T-helper 22 cell (primary cell): ENCODE measurements around the gene ARHGAP22.

ENCODE experiments used
- DNase-seq: peaks from one replicate; pipeline ENCODE4 v3.0.0-alpha.2; 2020; ENCODE audit warnings: low read depth

Gene ARHGAP22

DNA sequence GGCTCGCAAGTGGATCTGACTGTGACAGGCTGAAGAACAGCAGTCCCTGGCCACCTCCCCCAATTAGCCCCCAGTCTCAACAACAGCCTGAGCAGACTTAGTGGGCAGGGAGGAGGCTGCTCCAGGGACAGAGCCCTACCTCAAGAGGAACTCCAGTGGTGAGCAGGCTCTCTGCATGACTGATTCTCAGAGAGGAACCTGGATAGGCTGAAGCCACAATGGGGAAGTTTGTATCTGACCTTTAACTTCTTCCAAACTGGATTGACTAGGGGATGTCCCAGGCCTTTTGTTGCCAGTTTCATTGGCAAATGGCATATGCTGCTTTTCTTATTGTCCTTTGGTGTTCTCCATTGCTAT lies 93.0 kb downstream of the ARHGAP22 start:
- DNase-seq = no peak

DNA sequence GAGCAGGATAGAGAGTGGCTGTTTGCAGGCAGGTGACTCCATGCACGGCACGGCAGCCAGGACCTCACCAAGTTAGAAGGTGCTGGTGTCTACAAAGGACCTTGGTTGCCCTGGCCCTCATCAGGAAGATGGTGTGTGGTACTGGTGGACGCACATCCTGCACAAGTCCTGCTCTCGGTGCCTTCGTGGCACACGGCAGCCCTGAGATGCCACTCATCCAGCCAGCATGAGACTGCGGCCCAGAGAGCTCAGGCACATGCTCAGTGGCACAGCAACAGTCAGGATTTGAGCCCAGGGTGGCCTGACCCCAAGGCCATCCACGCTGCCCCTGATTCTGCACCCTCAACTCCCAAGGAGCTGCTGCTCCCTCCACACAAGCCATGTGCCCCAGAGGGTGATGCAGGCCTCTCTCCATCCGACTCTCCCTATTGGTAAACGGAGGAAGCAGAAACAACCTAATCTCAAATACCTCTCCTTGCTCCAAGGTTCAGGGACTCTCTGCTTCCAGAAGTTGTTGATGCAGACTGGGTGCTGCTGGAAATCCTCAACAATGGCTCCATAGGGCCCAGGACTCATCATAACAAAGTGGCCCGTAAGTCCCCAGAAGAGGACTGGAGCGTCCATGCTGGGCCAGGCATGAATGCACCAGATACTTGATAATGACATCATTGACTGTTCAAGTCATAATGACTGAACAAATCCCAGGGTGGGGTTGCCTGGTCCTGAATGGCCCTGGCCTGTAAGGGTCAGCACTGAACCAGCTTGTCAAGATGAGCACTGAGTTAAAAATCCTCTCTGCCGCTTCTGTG lies 93.6 kb downstream of the ARHGAP22 start:
- no peak for DNase-seq

DNA sequence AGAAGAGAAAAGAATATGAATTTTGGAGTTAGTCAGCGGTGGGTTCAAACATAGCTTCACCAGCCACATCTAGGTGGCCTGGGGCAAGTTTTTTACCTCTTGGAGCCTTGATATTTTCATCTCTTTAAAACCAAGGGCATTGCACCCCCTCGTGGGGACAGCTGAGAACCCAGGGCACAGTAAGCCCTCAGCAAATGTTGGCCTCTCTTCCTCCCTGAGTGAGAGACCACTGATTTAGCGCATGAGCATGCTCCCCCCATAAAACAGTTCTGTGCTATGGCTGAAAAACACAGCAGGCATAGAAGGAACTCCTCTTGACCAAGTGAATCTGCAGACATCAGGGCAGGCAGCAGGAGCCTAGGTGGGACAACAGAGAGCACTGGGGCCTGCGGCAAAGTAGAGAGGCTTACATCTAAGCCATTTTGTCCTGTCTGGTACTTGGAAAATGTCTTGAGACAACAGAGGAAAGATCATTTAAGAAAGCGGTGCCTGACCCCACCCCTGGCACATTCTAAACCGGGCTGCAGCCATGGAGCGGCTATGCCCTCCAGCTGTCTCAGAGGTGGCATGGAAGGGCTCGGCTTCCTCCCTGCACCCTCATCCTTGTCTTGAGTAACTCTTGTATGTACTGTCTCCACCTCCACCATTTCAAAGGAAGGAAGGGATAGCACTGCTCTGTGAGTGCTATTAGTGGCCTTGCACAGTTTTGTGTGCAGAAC lies 94.7 kb downstream of the ARHGAP22 start:
- DNase-seq = no peak

DNA sequence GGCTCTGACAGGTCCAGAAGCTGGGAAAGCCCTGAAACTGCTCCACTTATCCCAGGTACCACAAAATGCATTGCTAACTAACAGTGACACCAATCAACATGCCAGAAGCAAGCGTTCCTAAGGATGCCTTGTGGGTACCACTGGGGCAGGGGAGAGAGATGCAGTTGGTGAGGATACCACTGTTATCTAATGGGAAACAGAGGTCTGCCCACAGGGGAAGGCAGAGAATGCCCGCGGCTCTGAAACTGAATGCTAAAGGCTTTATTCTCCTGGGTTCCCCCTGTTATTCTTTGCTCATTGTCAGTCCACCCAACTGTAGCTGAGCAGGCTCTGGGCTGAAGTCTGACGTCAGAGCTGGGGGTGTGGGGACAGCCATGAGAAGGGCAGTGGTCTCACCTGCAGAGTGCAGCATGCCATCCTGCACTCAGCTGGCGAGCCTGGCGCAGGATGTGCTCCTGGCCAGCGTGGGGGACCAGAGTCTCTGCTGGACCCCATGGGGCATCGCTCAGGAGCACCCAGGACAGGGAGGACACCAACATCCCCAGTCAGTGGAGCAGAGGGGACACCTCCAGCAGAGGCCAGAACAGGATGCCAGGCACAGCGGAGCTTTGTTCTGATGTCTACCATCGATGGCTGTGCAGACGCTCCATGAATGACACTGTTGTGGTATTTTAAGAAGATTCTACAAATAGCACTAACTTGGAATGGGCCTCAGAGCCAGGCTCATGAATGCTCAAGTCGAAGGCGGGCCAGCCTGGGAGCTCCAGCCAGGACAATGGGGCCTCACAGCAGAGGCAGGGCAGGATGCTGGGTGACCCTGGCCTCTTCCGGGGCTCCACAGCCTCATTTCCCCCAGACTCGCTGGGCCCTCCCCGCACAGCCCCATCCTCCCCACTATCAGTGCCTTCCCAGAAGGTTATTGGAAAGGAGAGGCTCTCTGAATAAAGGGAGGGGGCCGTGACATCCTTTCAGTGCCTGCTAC lies 95.8 kb downstream of the ARHGAP22 start:
- no peak for DNase-seq

DNA sequence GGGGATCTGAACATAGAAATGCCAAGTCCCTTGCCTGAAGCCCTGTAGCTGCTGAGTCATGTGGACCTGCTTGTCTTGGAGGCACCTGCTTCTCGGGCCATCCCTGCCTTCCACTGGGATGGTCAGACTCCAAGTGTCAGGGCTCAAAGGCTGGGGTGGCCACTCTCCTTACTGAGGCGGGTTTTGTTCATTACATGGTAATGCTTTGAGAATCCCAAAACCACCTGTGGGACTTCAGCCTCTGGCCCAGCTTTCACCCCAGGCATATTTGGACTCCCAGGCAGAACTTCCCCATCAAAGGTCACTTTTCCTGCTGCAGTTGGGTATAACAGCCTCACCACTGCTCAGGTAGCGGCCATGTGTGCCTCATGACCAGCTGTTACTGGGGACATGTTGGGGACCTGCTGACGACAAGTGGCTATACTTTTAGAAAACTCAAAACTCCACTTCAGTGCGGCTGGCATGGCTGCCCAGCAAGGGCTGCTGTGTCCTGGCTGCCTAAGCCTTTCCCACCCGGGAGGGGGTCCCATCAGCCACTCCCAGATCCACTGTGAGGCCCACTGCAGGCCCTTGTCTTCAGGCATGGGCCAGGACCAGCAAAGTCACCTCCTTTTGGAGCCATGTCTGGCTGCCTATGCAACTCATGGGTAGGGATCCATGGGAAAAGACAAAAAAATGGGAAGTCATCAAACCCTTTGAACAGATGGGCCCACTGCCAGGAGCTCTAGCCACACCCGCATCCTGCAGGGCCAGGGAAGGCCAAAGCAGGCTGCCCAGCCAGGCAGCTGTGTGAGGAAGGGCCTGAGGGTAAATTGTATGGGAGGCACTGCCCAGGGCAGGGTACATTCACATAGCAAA lies 96.7 kb downstream of the ARHGAP22 start:
- DNase-seq = no peak

DNA sequence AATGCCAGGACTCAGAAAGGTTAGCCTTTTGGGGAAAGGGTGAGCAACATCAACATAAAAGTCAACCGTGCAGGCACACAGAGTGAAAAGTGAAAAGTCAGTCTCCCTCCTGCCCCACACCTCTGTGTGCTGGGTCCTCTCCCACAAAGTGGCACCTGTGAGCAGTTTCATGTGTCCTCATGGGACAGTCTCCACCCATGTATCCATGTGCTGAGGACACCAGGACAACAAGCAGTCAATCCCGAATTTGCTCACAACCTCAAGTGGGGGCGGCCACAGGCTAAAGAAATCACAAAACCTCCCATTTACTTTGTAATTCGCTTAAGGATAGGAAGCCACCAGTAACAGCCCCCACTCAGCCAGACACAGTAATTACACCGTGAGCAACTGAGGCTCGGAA lies 97.4 kb downstream of the ARHGAP22 start:
- DNase-seq = no peak

DNA sequence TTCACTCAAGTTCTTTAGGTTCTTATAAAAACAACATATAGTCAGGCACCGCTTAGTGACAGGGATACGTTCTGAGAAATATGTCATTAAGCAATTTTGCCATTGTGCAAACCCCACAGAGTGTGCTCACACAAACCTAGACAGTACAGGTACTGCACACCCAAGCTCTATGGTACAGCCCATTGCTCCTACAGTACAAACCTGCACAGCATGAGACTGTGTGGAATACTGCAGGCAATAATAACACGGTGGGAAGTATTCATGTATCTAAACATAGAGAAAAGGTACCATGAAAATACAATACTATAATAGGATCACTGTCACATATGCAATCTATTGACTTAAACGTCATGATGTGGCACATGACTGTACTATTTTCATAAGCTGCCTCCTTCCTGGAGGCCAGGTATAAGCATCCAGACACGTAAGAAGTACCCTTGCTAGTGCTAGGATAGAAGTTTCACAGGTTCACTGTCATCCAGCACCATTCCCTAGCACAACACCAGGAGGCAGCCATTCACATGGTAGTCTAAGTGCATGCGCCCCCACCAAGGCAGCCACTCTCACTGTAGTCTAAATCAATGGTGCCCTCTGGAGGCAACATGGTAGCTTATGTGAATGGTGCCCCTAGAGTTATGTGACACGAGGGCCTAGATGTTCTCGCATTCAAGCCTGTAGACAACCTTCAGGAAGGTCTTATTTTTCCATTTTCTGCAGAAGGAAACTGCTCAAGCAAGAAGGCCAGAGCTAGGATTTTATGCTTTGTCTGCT lies 98.5 kb downstream of the ARHGAP22 start:
- no peak for DNase-seq

DNA sequence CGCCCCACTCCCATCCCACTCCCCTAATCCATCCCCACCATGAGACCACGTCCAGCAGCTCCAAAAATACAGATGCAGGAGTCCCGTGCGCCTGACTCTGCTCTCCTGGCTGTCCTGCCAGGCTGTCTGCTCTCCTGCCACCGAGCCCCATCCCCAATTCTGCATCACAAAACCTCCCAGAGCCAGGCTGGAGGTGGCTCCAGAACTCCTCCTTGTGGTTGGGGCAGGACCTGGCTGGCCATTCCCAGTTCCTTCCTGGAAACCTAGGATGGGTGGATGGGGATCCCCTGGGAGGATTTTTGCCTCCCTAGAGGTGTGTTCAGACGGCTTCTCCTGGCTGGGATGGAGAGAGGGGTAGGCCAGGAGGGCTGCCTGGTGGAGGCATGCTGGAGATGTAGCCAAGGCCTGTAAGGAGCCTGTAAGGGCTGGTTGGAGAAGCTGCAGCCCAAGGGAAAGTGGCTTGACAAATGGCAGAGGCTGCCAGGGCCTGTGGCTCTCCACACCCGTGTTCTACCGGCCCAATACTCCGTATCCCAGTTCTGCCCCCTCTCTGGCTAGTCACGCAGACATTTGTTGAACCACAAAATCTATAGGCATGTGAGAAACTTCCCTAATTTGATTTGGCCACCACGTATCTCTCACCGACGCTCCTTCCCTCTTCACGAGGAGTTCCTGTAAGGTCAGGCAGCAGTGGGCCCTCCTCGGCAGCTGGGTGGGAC lies 99.3 kb downstream of the ARHGAP22 start:
- no peak for DNase-seq

DNA sequence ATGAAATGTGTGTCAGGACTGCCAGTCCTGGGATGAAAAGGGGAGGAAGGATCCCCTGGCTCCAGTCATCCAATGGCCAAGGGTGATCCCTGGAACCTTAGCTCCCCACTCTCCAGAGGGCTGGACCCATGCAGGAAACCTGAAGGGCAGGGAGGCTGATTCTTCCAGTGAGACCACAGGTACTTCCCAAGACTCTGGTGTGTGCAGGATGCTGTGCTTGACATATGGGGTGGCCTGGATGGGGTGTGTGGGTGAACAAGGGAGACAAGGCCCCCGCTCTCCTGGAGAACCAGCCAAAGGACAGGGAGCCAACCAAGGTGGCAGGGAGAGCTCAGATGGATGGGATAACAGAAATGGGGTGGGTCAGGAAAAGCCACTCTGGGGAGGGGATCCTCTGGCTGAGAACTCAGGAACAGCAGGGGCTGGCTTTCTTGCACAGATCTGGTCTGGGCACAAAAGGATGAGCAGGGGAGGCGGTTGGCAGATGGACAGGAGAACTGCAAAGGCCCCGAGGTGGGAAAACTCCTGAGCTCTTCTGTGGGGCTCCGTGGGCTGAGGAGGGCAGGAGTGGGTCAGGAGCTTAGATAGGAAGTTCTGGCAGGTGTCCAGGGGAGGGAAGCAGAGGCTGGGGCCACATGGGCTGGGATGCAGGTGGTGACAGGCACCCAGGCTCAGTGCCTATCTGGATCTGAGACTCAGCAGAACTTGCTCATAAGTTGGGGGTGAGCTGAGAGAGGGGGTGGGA lies 100.6 kb downstream of the ARHGAP22 start:
- DNase-seq = no peak

DNA sequence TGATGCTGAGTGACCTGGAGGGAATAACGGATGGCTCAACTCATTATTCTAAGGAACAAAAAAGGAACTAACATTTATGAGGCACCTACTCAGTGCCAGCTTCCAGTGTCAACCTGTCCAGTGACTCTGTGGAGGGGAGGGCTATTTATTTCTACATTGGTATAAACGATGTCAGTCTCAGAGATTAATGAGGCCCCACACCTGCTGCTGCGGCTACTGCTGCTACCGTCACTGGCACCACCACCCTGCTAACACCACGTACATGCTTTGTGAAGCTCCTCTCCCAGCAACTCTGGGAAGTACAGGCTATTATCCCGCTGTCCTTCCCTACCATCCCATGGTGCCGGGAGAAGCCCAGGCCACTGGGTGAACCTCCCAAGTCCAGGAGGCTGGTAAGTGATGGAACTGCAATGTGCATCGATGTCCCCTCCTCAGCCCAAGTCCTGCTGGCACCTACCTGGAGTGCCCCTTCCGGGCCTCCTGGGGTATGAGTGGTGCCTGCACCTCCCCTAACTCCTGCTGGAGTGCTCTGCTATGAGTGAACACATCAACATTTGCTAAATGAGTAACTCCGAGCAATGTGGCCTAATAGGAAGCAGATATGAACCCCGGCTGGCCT lies 101.5 kb downstream of the ARHGAP22 start:
- DNase-seq = no peak

DNA sequence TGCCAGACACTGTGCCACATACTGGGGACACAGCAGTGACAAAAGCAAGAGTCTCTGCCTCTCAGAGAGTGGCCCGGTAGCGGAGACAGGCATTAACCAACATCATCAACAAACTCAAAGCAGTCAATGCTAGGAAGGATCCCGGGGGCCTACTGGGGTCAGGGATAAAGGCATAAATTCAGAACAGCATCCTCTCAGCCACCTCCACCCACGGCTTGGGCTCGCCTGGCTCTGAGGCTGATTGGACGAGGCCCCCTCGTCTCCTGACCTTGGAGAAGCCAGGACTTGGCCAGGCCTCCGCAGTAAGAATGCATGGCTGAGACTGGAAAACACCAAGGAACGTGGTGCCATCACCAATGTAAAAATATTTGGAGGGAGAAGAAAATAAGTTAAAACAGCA lies 102.1 kb downstream of the ARHGAP22 start:
- no peak for DNase-seq

DNA sequence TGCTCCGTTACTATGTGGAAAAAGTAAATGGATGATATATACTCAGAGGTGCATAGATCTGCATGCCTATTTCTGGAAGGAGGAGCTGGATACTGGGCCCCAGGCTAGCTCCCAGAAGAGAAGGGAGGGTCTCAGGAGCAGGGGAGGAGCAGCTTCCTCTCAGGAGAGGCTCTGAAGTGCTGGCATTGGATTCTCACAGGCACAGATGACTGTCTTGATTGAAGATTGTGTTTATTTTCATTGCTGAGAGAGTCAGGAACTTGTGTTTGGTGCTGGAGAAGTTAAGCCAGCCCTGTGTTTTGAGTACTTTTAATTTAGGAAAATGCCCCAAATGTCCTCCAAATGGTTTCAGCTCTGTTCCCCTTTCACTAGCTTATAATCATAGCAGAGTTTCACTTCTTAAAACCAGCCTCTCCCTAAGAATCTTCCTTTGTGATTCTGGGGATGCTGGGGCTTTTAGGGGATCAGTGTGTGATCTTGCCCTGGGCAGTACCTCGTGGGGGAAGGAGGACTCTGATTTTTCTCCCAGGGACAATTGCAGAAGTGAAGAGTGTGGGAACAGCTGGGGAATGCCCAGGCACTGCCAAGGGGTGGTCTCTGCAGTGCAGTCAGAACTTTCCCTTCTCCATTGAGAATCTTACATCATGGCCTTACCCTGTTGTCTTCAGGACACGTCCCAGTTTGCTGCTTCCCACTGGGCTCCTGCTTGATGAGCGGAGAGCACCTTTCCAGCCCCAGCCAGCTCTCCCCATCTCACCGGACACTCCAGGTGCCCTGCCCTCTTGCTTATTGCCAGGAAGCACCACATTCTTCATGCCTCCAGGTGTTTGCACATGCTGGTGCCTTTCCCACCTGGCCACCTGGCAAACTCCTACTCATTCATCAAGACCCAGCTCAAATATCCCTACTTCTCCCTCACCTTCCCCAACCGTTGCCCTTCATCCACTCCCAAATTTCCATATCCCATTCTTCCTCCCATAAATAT lies 102.8 kb downstream of the ARHGAP22 start:
- no peak for DNase-seq

DNA sequence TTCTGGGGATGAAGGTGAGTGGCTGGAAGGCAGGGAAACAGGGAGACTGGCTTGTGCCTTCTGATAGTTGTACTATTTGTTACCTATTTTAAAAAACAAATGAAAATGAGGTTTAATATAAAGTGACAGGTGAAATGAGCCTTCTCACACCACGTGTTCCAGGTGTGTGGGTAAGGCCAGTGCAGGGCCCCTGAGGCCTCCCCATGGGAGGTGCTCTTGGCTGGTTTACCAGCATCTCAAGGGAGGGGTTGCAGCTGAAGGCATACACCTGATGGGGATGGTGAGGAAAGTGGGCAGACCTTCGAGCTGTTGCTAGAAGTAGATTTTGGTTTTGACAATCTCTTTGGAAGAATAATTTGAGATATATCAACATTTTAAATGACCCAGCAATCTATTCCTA lies 103.6 kb downstream of the ARHGAP22 start:
- DNase-seq = no peak

DNA sequence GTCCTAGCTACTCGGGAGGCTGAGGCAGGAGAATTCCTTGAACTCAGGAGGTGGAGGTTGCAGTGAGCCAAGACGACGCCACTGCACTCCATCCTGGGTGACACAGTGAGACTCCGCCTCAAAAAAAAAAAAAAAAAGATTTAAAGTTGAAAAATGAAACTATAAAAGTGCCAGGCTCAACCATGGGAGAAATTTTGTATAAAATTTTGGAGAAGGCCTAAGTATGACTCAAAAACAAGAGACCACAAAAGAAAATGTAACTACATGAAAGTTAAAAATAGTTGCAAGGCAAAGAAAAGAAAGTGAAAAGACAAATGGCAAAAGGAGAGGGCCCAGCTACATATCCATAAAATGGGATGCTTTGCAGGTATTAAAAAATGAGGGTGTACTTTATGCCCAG lies 104.1 kb downstream of the ARHGAP22 start:
- DNase-seq = no peak

DNA sequence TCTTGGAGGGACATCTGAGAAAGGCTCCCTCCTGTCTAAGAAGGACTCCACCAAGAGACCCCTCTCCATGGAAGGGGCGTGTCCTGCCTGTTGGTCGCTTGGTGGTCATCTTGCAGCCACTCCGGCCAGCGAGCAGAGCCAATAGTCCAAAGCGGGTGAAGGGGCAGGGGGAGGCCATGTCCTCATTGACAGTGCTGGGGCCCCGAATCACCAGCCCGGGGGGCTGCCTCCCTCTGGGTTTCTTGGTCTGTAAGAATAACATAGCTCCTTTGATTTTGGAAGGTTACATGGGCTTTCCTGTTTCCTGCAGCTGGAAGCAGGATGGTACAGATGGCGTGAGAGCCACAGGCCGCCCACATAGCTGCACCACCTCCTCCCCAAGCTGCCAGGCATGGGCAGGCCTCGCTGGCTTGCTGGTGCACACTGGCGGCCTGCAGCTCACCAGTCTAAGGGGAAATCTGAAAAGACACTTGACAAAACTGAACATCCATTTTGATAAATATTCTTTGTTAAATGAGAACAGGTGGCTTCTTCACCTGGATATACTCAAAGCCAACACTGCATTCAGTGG lies 105.8 kb downstream of the ARHGAP22 start:
- DNase-seq = no peak

DNA sequence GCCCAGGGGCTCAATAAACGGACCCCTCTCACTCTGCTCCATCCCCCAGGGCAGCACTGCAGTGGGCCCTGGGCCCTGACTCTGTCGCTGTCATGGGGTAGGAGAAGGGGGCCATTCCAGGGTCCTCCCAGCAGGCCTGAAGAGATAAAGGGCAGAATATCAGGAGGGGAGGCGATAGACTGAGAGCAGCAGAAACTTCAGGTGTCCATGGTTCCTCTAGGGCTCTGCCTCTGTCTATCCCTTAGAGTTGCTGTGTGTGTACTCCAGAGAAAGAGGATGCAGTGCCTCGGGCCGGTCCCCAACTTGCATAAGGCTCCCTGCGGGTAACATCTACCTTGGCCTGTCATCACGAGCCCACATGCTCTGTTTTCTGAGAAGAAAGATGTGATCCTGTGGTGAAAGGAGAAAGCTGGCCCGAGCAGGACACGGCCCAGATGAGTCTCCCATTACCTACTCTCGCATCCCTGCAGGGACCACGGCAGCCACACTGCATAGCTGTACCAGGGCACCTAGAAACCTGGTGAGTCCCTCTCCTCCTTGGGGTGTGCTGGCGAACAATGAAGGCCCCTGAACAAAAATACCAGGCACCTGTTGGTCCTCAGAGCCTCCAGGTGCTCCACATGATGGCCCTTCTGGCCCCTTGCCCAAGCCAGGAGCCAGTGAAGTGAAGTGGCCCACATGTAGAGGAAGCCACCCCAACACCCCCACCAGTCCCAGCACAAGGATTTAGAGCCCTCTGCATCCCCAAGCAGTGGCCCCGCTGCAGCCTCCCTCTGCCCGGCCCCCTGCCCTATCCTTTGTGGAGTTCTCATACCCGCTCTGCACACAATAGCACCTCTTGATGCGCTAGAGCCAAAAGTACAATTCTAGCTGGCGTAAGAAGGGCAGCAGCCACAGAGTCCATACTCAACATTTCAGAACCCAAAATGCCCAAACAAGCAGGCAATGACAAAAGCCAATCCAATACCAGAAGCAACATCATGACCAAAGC lies 106.8 kb downstream of the ARHGAP22 start:
- DNase-seq = no peak
